K562 (cell line): ENCODE results near the gene MLXIPL. TPM values are rescaled to one million over a fixed set of nuclear protein-coding genes. Genes with fewer than 3 reads are reported as not detected.

ENCODE experiments used
- CBFA2T2 ChIP-seq: fragments of 450-650 bp; conservative IDR thresholded peaks from 2 replicates; pipeline ENCODE4 v1.6.1; 2017; ENCODE audit warnings: mild to moderate bottlenecking
- CEBPB ChIP-seq: fragments of 450-650 bp; IDR thresholded peaks from 2 replicates; pipeline ENCODE4 v1.6.1; 2016; ENCODE audit warnings: missing genetic modification characterization, missing compliant biosample characterization
- GABPB1 ChIP-seq: sonication (generic); formaldehyde crosslinking; IDR thresholded peaks from 2 replicates; pipeline ENCODE4 v1.8.0; 2022; ENCODE audit warnings: mild to moderate bottlenecking, missing genetic modification reagents
- IRF2 ChIP-seq: sonication (generic); formaldehyde crosslinking; IDR thresholded peaks from 2 replicates; pipeline ENCODE4 v1.8.1; 2022; ENCODE audit warnings: mild to moderate bottlenecking, missing genetic modification reagents
- KLF1 ChIP-seq: fragments of 450-650 bp; IDR thresholded peaks from 2 replicates; pipeline ENCODE4 v1.6.1; 2016; ENCODE audit warnings: missing genetic modification characterization, missing compliant biosample characterization
- KLF6 ChIP-seq: fragments of 250-450 bp; sonication (Bioruptor Pico); IDR thresholded peaks from 2 replicates; pipeline ENCODE4 v1.4.0; 2020; ENCODE audit warnings: mild to moderate bottlenecking, moderate library complexity, borderline replicate concordance
- MAFG ChIP-seq: fragments of 450-650 bp; conservative IDR thresholded peaks from 2 replicates; pipeline ENCODE4 v1.6.1; 2016; ENCODE audit warnings: missing genetic modification characterization, missing compliant biosample characterization
- MBD2 ChIP-seq: sonication (generic); IDR thresholded peaks from 2 replicates; pipeline ENCODE4 v1.6.1; 2016; ENCODE audit warnings: low read depth, borderline replicate concordance
- MTA1 ChIP-seq: fragments of 450-650 bp; IDR thresholded peaks from 2 replicates; pipeline ENCODE4 v1.6.1; 2017; ENCODE audit warnings: borderline replicate concordance
- MTA2 ChIP-seq: fragments of 450-650 bp; IDR thresholded peaks from 2 replicates; pipeline ENCODE4 v1.6.1; 2016; ENCODE audit warnings: low read depth
- MTF1 ChIP-seq: fragments of 250-450 bp; sonication (Bioruptor Pico); IDR thresholded peaks from 2 replicates; pipeline ENCODE4 v1.9.0; 2021; ENCODE audit warnings: moderate library complexity, mild to moderate bottlenecking, inconsistent platforms, borderline replicate concordance
- NRF1 ChIP-seq, 2 experiments: fragments of 450-650 bp; IDR thresholded peaks in 1 of 2; conservative IDR thresholded peaks in 1 of 2; 2 replicates each; pipeline ENCODE4 v1.6.1; 2014; ENCODE audit warnings: mild to moderate bottlenecking in 2 of 2
- PHF20 ChIP-seq: fragments of 450-650 bp; IDR thresholded peaks from 2 replicates; pipeline ENCODE4 v1.6.1; 2018; ENCODE audit not compliant: partially characterized antibody
- POLR2AphosphoS5 ChIP-seq: IDR thresholded peaks from 2 replicates; pipeline ENCODE4 v1.6.1; 2011; ENCODE audit warnings: mild to moderate bottlenecking, low read depth, low read length, moderate library complexity; ENCODE audit not compliant: control insufficient read depth, insufficient read depth
- POLR2B ChIP-seq: fragments of 450-650 bp; IDR thresholded peaks from 2 replicates; pipeline ENCODE4 v1.6.1; 2018; ENCODE audit warnings: low read depth; ENCODE audit not compliant: partially characterized antibody
- POLR2G ChIP-seq: fragments of 200-400 bp; formaldehyde crosslinking; IDR thresholded peaks from 2 replicates; pipeline ENCODE4 v1.6.1; 2017; ENCODE audit warnings: low read depth, mild to moderate bottlenecking, antibody characterized with exemption, low read length, moderate library complexity
- RBFOX2 ChIP-seq: fragments of 200-400 bp; formaldehyde crosslinking; IDR thresholded peaks from 2 replicates; pipeline ENCODE4 v1.6.1; 2017; ENCODE audit warnings: low read depth, mild to moderate bottlenecking, low read length, moderate library complexity
- SOX6 ChIP-seq: fragments of 450-650 bp; IDR thresholded peaks from 2 replicates; pipeline ENCODE4 v1.6.1; 2014; ENCODE audit warnings: mild to moderate bottlenecking
- XRCC3 ChIP-seq: fragments of 450-650 bp; IDR thresholded peaks from 2 replicates; pipeline ENCODE4 v1.6.1; 2017; ENCODE audit warnings: mild to moderate bottlenecking, moderate library complexity
- ZNF347 ChIP-seq: fragments of 450-650 bp; formaldehyde crosslinking; IDR thresholded peaks from 2 replicates; pipeline ENCODE4 v1.4.0; 2020; ENCODE audit warnings: low read depth, mild to moderate bottlenecking, moderate library complexity
- polyA plus RNA-seq, 8 experiments: library from polyadenylated mRNA; depleted of rRNA in 4 of 8; stranded (reverse) in 5 of 8; unstranded in 3 of 8; fragments of >200 nt; fragmentation: Nextera tagmentation in 2 of 8; fragmentation: Illumina TruSeq in 1 of 8; extraction: Ambion mirVana in 2 of 8; extraction: Trizol in 1 of 8; gene quantifications; 2 replicates each; pipeline versions ENCODE4 v1.2.1 to v1.2.3, GENCODE V29; 2011 to 2014; ENCODE audit warnings: inconsistent platforms in 1 of 8, missing spikeins in 1 of 8
- total RNA-seq, 7 experiments: library from RNA; depleted of rRNA in 6 of 7; stranded (reverse); fragments of >200 nt in 6 of 7; fragmentation: Illumina TruSeq in 2 of 7; extraction: Trizol in 2 of 7; gene quantifications; 2 replicates each; pipeline versions ENCODE4 v1.2.1 to v1.2.3, GENCODE V29; 2011 to 2021; ENCODE audit warnings: low replicate concordance in 1 of 7
- TF ChIP-seq, protein P1 (sequence below): fragments of 250-450 bp; sonication (Bioruptor Pico); IDR thresholded peaks from 2 replicates; pipeline ENCODE4 v1.5.0; 2021; ENCODE audit warnings: mild to moderate bottlenecking, borderline replicate concordance
- TF ChIP-seq, protein P2 (sequence below): fragments of 250-450 bp; sonication (Bioruptor Pico); IDR thresholded peaks from 2 replicates; pipeline ENCODE4 v1.8.0; 2022; ENCODE audit warnings: moderate library complexity, mild to moderate bottlenecking, inconsistent platforms
- TF ChIP-seq, protein P3 (sequence below): sonication (generic); formaldehyde crosslinking; IDR thresholded peaks from 2 replicates; pipeline ENCODE4 v1.8.0; 2022; ENCODE audit warnings: mild to moderate bottlenecking, missing genetic modification reagents, borderline replicate concordance
- TF ChIP-seq, protein P4 (sequence below): sonication (generic); formaldehyde crosslinking; IDR thresholded peaks from 2 replicates; pipeline ENCODE4 v1.5.0; 2020; ENCODE audit warnings: missing genetic modification reagents

Gene MLXIPL
- total and polyA plus RNA-seq, 9 of the 15 experiments (the other 6 are each of a cell fraction or from before 2014, with no cell fraction given) = 0.11 to 18.4 (median 1.4) TPM

DNA sequence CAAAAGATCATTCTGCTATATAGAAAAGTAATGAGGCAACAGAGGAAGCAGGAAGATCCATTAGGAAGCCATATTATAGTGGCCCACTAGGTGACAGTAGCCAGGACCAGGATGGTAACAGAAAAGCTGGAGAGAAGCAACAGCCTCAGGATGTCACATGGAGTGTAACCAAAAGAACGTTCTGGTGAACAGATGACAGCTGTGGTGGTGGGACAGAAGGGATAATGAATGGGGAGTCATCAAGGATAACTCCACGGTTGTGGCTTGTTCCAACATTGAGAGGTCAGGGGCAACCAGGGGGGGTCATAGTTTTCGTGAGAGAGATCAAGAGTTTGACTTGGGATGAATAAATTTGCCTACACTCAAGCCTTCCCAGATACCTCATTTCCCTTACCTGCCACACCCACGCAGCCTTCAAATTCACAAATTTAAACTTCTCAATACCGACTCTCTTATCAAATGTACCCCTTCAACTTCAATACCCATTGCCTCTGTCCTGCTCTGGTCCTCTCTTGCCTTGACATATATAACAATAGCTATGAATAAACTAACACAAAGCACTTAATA is 55.2 kb downstream of the MLXIPL start (continued):
- TF ChIP-seq, protein P1, sequence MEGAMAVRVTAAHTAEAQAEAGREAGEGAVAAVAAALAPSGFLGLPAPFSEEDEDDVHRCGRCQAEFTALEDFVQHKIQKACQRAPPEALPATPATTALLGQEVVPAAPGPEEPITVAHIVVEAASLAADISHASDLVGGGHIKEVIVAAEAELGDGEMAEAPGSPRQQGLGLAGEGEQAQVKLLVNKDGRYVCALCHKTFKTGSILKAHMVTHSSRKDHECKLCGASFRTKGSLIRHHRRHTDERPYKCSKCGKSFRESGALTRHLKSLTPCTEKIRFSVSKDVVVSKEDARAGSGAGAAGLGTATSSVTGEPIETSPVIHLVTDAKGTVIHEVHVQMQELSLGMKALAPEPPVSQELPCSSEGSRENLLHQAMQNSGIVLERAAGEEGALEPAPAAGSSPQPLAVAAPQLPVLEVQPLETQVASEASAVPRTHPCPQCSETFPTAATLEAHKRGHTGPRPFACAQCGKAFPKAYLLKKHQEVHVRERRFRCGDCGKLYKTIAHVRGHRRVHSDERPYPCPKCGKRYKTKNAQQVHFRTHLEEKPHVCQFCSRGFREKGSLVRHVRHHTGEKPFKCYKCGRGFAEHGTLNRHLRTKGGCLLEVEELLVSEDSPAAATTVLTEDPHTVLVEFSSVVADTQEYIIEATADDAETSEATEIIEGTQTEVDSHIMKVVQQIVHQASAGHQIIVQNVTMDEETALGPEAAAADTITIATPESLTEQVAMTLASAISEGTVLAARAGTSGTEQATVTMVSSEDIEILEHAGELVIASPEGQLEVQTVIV = no peak
- TF ChIP-seq PHF20 (no peak), NRF1 (conservative IDR thresholded peaks at IDR 0.05 in 1 of 2, IDR thresholded peaks at IDR 0.05 in 1 of 2) (no peak), MBD2 (no peak), KLF1 (tag) (0 out of 2 replicates have a peak, but pooled peaks have one; percentile 14), MAFG (tag) (no peak), MTA1 (no peak), RBFOX2 (peak; percentile 33; the same call in 1 of the 2 replicates), MTA2 (no peak), POLR2G (peak; percentile 38; the same call in 1 of the 2 replicates), KLF6 (no peak), GABPB1 (no peak), ZNF347 (CRISPR knock-in tag) (no peak), XRCC3 (no peak), SOX6 (no peak), IRF2 (no peak), CEBPB (tag) (0 out of 2 replicates have a peak, but pooled peaks have one; percentile 17), CBFA2T2 (no peak), POLR2B (peak; percentile 51), POLR2AphosphoS5 (peak; percentile 23; the same call in 1 of the 2 replicates), MTF1 (CRISPR knock-in tag) (no peak)
- TF ChIP-seq, protein P2, sequence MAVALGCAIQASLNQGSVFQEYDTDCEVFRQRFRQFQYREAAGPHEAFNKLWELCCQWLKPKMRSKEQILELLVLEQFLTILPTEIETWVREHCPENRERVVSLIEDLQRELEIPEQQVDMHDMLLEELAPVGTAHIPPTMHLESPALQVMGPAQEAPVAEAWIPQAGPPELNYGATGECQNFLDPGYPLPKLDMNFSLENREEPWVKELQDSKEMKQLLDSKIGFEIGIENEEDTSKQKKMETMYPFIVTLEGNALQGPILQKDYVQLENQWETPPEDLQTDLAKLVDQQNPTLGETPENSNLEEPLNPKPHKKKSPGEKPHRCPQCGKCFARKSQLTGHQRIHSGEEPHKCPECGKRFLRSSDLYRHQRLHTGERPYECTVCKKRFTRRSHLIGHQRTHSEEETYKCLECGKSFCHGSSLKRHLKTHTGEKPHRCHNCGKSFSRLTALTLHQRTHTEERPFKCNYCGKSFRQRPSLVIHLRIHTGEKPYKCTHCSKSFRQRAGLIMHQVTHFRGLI (CRISPR knock-in tag) = no peak
- TF ChIP-seq, protein P3, sequence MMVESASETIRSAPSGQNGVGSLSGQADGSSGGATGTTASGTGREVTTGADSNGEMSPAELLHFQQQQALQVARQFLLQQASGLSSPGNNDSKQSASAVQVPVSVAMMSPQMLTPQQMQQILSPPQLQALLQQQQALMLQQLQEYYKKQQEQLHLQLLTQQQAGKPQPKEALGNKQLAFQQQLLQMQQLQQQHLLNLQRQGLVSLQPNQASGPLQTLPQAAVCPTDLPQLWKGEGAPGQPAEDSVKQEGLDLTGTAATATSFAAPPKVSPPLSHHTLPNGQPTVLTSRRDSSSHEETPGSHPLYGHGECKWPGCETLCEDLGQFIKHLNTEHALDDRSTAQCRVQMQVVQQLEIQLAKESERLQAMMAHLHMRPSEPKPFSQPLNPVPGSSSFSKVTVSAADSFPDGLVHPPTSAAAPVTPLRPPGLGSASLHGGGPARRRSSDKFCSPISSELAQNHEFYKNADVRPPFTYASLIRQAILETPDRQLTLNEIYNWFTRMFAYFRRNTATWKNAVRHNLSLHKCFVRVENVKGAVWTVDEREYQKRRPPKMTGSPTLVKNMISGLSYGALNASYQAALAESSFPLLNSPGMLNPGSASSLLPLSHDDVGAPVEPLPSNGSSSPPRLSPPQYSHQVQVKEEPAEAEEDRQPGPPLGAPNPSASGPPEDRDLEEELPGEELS (CRISPR knock-in tag) = no peak
- TF ChIP-seq, protein P4, sequence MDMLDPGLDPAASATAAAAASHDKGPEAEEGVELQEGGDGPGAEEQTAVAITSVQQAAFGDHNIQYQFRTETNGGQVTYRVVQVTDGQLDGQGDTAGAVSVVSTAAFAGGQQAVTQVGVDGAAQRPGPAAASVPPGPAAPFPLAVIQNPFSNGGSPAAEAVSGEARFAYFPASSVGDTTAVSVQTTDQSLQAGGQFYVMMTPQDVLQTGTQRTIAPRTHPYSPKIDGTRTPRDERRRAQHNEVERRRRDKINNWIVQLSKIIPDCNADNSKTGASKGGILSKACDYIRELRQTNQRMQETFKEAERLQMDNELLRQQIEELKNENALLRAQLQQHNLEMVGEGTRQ (CRISPR knock-in tag) = no peak
